ENCODE results near the gene OR8G1.
A peak's percentile ranks its signal among the peaks of the same experiment; 100 is the strongest.
"Not testable (repeated sequence)": the region's sequence is repeated elsewhere in the genome, so short reads cannot be mapped to it uniquely, and the experiment has no call there.

OR8G1 gene

GRCh38 chr11:124240621-124241397, at the start of gene OR8G1:
Gene OR8G1 (plus strand): TSS chr11:124241095. CDS start chr11:124249676, 8,581 bp downstream.
- no peak for DNase-seq (ENCODE audit: low read depth)

- no peak for DNase-seq (ENCODE audit: low read depth)
These were observed 47.5 kb upstream of the OR8G1 start for GRCh38 chr11:124193221-124194010.

- DNase-seq (ENCODE audit: low read depth): no peak
These were observed 46.4 kb upstream of the OR8G1 start for GRCh38 chr11:124194293-124195188.

DNA sequence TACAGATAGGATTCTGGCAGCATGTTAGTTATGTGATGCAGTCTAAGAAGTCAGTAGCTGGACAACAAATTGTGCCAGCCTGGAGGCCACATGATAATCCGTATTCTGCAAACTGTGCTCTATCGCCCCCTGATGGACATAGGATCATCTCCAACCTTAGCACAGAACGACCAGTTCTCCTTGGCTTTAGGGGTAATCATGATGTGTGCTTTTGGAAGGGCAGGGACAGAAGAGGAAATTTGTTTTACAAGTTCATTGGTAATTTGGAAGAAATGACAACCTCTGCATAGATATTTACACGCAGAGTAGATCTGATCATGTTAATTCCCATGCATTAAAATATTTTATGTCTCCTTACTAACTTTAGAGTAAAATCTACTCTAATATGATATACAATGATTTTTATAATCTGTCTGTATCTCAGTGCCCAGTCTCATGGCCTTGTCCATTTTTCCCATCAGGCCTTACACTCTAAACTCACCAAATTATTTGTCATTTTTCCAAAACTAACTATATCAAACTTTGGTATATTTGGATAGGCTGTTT, 45.6 kb upstream of the OR8G1 start:
- peak; percentile 17 for DNase-seq (ENCODE audit: low read depth)

- no peak for DNase-seq (ENCODE audit: low read depth)
These were observed 42.9 kb upstream of the OR8G1 start for GRCh38 chr11:124197999-124198398.

DNA sequence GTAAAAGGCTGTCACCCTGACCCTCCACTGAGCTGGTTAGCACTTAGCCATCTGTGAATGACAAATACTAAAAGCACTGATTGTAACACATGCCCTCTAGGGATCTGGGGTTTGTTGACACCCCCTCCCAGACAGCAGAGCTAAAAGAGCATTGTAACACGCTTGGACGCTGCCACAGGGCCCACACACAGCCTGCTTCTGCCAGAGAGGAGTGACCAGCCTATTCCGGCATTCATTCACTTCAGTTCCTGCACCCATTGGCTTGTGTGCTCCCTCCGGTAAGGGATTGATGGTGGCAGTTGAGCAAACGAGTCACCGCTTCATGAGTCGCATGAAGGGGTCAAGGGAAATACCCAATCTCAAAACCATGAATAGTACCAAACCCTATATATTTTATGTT, 42.0 kb upstream of the OR8G1 start:
- no peak for DNase-seq (ENCODE audit: low read depth)

DNA sequence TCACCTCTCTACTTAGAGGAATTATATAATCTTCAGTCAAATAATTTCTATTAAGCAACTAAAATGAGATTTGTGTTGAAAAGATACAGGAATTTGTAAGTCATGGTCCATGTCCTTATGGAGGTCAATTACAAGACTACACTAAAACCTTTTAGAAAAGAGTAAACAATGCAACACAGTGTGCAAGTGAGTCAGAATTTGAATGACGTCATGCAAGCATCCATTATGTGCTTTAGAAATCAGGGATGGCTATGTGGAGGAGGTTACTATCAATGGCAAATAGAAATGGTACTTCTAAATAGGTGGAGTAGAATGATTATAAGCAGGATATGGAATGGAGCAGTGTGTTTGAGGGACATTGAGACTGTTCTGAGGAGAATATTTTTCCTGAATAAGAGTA, 41.2 kb upstream of the OR8G1 start:
- no peak for DNase-seq (ENCODE audit: low read depth)

- DNase-seq (ENCODE audit: low read depth): no peak
These were observed 40.2 kb upstream of the OR8G1 start for GRCh38 chr11:124200671-124201070.

DNA sequence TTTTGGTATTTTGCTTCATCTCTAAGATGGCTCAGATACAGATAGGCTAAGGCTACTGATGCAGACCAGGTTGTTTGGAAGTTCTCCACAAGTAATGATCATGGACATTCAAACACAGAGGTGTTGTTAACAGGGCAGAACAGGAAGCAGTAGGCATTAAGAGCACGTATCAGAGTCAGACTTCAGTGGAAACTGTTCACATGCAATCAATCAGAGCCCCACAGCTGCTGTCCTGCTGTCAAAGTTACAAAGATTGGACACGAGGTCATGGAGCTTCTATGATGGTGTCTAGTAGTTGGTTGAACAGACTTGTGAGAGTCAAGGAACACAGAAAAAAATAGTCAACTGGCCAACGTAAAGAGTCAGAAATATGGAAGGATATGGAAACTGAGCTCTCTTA, 37.9 kb upstream of the OR8G1 start:
- no peak for DNase-seq (ENCODE audit: low read depth)

DNA sequence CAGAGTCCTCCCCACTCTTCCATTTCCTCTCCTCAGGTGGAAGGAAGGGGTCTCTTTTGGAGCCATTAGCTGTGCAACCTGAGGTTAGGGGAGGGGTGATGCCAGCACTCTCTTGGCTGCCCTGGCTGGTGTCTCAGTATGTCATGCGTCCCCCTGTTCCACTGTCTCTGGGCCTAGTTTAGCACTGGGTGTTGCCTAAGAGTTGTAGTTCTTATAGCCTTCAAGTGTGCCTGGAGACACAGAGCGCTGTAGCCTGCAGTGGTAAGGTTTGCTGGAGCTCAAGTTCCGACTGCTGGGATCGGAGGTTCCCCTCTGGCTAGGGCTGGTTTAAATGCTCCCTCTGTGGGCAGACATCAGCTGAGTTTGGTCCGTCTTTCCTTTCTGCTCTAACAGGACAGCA, 36.9 kb upstream of the OR8G1 start:
- no peak for DNase-seq (ENCODE audit: low read depth)

DNA sequence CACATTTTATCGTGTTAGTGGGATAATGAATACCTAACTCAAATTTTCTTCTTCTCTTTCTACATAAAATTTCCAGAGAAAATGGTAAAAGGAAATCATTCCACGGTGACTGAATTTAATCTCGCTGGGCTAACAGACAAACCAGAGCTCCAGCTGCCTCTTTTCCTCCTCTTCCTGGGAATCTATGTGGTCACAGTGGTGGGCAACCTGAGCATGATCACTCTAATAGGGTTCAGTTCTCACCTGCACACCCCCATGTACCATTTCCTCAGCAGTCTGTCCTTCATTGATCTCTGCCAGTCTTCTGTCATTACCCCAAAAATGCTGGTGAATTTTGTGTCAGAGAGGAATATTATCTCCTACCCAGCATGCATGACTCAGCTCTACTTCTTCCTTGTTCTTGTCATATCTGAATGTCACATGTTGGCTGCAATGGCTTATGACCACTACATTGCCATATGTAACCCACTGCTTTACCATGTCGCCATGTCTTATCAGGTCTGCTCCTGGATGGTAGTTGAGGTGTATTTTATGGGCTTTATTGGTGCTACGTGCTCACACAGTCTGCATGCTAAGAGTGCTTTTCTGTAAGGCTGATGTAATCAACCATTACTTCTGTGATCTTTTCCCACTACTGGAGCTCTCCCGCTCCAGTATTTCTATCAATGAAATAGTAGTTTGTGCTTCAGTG, 33.6 kb upstream of the OR8G1 start:
- DNase-seq (ENCODE audit: low read depth): no peak

- no peak for DNase-seq (ENCODE audit: low read depth)
These were observed 31.0 kb upstream of the OR8G1 start for GRCh38 chr11:124209824-124210357.

DNA sequence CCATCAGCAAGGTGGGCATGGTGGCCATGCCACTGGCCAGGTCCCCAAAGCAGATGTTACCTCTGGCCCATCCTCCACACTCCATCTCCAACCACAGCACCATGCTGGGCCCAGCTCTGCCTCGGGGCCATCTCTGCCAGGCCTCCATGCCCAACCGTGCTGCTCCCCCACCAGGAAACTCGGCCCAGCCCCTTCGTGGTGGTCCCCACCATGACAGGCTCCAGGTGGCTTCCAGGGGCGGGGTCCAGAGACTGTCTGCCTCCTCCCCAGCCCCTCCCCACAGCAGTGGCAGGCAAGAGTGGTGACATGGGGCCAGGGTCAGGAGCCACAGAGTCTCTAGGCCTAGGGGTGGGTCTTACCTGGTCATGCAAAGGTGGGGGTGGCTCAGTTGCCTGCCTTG, 30.5 kb upstream of the OR8G1 start:
- no peak for DNase-seq (ENCODE audit: low read depth)

DNA sequence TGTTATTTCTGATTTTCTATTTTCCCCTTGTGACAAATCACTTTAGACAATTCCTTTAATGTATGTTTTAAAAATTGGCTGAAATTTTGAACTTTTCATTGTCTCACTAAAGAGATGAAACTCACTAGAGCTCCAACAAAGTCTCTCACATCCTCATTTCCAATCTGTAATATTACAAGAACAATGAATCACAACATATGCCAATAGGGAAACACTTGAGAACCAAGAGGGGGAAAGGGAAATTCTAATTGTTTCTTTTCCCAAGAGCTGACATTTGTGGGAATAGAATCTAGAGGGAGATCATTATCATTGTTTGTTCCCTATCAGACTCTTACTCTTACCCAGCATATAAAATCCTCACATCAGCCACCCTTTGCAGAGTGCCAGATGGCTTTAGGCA, 29.6 kb upstream of the OR8G1 start:
- DNase-seq (ENCODE audit: low read depth): no peak

DNA sequence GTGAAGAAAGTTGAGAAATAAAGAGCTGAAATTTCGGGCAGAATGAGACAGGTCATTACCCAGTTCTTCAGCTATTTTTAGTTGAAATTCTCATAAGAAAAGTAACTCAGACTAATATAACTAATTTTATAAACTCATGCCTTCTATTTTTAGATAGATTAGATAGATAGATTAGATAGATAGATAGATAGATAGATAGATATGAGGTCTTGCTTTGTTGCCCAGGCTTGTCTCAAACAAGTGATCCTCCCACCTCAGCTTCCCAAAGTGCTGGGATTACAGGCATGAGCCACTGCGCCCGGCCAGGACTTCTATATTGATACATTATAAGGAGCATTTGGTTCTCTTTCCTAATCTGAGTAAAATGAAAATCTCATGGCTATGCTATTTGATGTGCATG, 26.9 kb upstream of the OR8G1 start:
- no peak for DNase-seq (ENCODE audit: low read depth)

DNA sequence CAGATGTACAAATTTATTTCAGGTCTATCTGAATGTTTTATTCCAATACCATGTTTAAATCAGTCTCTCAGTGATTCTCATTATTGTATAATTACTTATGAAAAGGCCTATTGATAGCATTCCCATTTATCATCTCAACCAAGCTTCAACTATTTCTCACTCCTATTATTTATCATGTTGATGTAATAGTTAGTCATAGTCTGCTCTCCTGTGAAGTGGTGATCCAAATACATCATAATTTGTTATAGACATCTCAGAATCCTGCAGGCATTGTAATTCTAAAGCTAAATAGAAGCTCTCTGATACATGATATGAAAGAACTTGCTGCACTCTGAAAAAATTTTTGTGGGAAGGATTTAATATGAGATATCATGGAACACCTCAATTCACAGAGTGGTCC, 21.8 kb upstream of the OR8G1 start:
- no peak for DNase-seq (ENCODE audit: low read depth)

GRCh38 chr11:124222407-124222806, 18.5 kb upstream of the OR8G1 start:
- no peak for DNase-seq (ENCODE audit: low read depth)

DNA sequence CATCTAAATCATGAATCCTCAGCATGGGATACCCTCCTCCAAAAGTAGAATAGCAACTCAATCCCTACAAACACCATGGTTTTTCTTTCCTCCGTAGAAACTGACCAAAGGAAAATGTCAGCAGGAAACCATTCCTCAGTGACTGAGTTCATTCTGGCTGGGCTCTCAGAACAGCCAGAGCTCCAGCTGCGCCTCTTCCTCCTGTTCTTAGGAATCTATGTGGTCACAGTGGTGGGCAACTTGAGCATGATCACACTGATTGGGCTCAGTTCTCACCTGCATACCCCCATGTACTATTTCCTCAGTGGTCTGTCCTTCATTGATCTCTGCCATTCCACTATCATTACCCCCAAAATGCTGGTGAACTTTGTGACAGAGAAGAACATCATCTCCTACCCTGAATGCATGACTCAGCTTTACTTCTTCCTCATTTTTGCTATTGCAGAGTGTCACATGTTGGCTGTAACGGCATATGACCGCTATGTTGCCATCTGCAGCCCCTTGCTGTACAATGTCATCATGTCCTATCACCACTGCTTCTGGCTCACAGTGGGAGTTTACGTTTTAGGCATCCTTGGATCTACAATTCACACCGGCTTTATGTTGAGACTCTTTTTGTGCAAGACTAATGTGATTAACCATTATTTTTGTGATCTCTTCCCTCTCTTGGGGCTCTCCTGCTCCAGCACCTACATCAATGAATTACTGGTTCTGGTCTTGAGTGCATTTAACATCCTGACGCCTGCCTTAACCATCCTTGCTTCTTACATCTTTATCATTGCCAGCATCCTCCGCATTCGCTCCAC, 16.1 kb upstream of the OR8G1 start:
- not testable (repeated sequence) for DNase-seq (ENCODE audit: low read depth)

GRCh38 chr11:124225471-124225870, 15.4 kb upstream of the OR8G1 start:
- DNase-seq (ENCODE audit: low read depth): no peak

DNA sequence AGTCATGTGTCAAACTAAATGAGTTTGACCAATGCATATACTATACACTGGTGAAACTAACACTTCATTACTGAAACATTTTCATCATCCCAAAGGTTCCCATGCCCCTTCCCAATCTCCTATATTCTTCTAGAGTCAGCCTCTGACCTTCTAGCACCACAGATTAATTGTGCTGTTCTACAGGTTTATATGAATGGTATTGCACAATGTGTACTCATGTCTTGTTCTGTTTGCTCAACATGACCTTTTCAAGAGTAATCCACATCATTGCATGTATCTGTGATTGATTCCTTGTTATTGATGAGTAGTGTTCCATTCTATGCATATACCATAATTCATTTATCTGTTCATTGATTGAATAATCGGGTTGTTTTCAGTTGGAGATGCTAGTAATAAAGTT, 7.5 kb upstream of the OR8G1 start:
- no peak for DNase-seq (ENCODE audit: low read depth)

All from non-pigmented ciliary epithelial cell (primary cell).